GM12875 (cell line): ENCODE measurements around the gene MACF1.
"Not testable (repeated sequence)": the region's sequence is repeated elsewhere in the genome, so short reads cannot be mapped to it uniquely, and the experiment has no call there.

Experiments used
- H3K4me3 ChIP-seq: one replicate; pipeline ENCODE4 v1.5.1; 2011; ENCODE audit warnings: low read depth, low read length, control low read depth
- TF ChIP-seq, protein P1 (sequence below): IDR thresholded peaks from 2 replicates; pipeline ENCODE4 v1.5.1; 2011; ENCODE audit warnings: low read depth, mild to moderate bottlenecking, control low read depth, inconsistent platforms, low read length, moderate library complexity, borderline replicate concordance; ENCODE audit not compliant: insufficient read depth

Gene MACF1

DNA sequence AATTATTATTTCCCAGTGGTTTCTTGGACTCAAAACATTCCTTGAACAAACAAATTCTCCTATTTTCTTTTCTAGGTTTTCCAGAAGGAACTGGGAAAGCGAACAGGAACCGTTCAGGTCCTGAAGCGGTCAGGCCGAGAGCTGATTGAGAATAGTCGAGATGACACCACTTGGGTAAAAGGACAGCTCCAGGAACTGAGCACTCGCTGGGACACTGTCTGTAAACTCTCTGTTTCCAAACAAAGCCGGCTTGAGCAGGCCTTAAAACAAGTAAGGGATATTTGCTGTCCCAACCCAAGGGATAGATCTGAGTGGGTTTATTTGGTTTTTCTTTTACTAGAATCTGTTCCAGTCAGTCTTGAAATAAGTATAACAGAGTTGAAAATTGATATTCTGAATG lies 247.6 kb downstream of the MACF1 start:
- no peak overlapping the region for H3K4me3 ChIP-seq
- TF ChIP-seq, protein P1, sequence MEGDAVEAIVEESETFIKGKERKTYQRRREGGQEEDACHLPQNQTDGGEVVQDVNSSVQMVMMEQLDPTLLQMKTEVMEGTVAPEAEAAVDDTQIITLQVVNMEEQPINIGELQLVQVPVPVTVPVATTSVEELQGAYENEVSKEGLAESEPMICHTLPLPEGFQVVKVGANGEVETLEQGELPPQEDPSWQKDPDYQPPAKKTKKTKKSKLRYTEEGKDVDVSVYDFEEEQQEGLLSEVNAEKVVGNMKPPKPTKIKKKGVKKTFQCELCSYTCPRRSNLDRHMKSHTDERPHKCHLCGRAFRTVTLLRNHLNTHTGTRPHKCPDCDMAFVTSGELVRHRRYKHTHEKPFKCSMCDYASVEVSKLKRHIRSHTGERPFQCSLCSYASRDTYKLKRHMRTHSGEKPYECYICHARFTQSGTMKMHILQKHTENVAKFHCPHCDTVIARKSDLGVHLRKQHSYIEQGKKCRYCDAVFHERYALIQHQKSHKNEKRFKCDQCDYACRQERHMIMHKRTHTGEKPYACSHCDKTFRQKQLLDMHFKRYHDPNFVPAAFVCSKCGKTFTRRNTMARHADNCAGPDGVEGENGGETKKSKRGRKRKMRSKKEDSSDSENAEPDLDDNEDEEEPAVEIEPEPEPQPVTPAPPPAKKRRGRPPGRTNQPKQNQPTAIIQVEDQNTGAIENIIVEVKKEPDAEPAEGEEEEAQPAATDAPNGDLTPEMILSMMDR, result no peak

DNA sequence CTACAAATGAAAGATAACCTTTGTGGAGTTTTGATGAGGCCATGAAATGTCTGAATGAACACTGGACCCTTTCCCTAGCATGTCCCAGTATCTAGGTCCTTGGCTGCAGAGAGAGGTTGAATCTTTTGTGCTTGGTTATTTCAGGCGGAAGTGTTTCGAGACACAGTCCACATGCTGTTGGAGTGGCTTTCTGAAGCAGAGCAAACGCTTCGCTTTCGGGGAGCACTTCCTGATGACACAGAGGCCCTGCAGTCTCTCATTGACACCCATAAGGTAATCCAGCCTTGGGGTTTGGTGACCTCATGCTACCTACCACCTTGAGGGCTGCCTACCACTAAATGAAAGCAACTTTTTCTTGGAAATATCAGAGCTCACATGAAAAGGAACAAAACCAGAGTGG lies 248.0 kb downstream of the MACF1 start:
- H3K4me3 ChIP-seq, result no peak overlapping the region
- TF ChIP-seq, protein P1, result no peak

GRCh38 chr1:39453603-39454002 lies 249.1 kb downstream of the MACF1 start:
- H3K4me3 ChIP-seq, result no peak overlapping the region
- TF ChIP-seq, protein P1, result no peak

- TF ChIP-seq, protein P1, result no peak
- no peak overlapping the region for H3K4me3 ChIP-seq
These were observed 254.5 kb downstream of the MACF1 start for GRCh38 chr1:39458991-39459390.

DNA sequence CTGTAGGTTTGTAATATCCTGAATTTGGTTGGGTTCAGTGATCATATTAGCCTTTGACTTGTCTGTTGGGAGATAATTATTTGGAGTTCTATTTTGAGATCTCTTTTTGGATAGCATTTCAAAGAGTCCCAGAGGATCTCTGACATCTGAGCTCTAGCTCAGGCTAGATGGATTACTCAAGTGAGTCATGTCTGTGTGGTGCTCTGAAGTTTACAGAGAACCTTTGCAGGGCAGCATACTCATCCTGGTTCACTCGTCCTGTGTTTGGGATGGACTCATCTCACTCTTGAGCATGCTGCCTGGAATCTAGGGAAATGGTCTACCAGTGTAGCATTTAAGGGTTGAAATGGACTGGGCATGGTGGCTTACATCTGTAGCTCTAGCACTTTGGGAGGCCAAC lies 257.6 kb downstream of the MACF1 start:
- TF ChIP-seq, protein P1, result no peak
- H3K4me3 ChIP-seq, result no peak overlapping the region

- no peak overlapping the region for H3K4me3 ChIP-seq
- TF ChIP-seq, protein P1, result no peak
These were observed 262.1 kb downstream of the MACF1 start for GRCh38 chr1:39466413-39467107.

- not testable (repeated sequence) for H3K4me3 ChIP-seq
These were observed 262.7 kb downstream of the MACF1 start for GRCh38 chr1:39467108-39467720.
